ENCODE results near the gene IQCF2. TPM values are rescaled to one million over a fixed set of nuclear protein-coding genes. Genes with fewer than 3 reads are reported as not detected.

IQCF2 gene
- total RNA-seq, 1 donor from 2014 or later = not detected

DNA sequence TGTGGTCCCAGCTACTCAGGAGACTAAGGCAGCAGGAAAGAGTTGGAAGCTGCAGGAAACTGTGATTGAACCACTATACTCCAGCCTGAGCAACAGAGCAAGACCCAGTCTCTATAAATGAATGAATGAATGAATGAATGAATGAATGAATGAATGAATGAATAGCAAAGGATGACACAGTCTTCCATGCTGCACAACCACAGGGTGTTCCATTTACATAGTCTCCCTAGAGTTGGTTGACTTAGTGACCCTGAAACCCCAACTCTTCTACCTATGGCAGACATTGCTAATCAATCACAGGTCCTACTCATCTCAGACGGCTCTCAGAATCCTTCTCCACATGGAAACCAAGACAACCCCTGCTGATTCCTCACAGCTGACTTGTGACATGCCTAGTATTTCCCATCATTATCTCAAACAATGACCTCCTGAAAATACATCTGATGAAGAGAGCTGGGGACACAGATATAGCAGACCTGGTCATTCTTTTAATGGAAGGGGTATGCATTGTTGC, 11.9 kb downstream of the IQCF2 start:
- Histone ChIP-seq H3K4me3 (no peak overlapping the region), H3K4me1 (no peaks in the 10 kb centered on the region), H3K27me3 (ENCODE audit: low read depth) (peaks cover 6% of the 10 kb centered on the region), H3K9me3 (no peaks in the 10 kb centered on the region), H3K27ac (no peak overlapping the region), H3K36me3 (no peaks in the 10 kb centered on the region)
- TF ChIP-seq, protein P1, sequence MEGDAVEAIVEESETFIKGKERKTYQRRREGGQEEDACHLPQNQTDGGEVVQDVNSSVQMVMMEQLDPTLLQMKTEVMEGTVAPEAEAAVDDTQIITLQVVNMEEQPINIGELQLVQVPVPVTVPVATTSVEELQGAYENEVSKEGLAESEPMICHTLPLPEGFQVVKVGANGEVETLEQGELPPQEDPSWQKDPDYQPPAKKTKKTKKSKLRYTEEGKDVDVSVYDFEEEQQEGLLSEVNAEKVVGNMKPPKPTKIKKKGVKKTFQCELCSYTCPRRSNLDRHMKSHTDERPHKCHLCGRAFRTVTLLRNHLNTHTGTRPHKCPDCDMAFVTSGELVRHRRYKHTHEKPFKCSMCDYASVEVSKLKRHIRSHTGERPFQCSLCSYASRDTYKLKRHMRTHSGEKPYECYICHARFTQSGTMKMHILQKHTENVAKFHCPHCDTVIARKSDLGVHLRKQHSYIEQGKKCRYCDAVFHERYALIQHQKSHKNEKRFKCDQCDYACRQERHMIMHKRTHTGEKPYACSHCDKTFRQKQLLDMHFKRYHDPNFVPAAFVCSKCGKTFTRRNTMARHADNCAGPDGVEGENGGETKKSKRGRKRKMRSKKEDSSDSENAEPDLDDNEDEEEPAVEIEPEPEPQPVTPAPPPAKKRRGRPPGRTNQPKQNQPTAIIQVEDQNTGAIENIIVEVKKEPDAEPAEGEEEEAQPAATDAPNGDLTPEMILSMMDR (IDR thresholded peaks at IDR 0.05) = no peak
- DNase-seq (no peak), ATAC-seq (no peak)
- intact Hi-C loops (cut with DNase I) = no loop called here

DNA sequence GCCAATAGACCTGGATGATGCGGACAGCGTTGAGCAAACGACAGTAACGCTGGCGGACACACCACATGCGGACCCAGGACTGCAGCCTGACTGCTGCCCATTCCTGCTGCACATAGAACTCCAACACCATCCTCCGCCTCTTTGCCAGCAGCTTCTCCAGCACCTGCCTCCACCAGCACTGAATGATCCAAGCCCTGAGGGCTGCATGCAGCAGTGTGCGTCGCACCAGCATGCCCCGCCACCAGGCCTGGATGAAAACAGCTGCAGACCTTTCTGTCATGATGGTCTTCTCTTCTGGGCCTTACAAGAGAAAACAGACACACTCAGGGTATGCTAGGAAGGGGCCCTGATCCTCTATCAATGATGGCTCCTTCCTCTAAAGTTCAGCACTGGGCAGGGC, 12.5 kb downstream of the IQCF2 start:
- Histone ChIP-seq H3K27me3 (ENCODE audit: low read depth) (peaks cover 6% of the 10 kb centered on the region), H3K27ac (no peak overlapping the region), H3K36me3 (no peaks in the 10 kb centered on the region), H3K9me3 (no peaks in the 10 kb centered on the region), H3K4me3 (no peak overlapping the region), H3K4me1 (no peaks in the 10 kb centered on the region)
- no peak for ATAC-seq
- DNase-seq = no peak
- intact Hi-C loops (cut with DNase I) = no loop called here
- TF ChIP-seq, protein P1 (IDR thresholded peaks at IDR 0.05) = no peak

DNA sequence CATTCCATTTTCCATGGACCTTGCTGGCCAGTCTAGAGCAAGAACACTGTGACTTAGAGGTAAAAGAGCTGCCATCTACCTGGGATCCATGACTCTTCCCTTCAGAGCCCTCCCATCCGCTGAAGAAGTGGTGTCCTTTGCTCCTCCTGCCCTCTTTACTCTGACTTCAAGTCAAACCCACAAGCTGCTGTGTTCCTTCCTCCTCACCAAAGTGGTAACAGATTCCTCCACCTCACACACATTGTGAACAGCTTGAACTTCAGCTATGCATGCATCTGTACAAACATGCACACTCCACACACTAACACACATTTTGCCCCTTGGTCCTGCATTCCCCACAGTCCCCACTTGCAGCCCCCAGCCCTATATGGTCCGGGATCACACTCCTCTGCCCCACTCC, 13.0 kb downstream of the IQCF2 start:
- Histone ChIP-seq H3K4me3 (no peak overlapping the region), H3K27ac (no peak overlapping the region), H3K36me3 (no peaks in the 10 kb centered on the region), H3K4me1 (no peaks in the 10 kb centered on the region), H3K9me3 (no peaks in the 10 kb centered on the region), H3K27me3 (ENCODE audit: low read depth) (peaks cover 6% of the 10 kb centered on the region)
- TF ChIP-seq, protein P1 (IDR thresholded peaks at IDR 0.05) = no peak
- intact Hi-C loops (cut with DNase I) = no loop called here
- DNase-seq (no peak), ATAC-seq (no peak)

DNA sequence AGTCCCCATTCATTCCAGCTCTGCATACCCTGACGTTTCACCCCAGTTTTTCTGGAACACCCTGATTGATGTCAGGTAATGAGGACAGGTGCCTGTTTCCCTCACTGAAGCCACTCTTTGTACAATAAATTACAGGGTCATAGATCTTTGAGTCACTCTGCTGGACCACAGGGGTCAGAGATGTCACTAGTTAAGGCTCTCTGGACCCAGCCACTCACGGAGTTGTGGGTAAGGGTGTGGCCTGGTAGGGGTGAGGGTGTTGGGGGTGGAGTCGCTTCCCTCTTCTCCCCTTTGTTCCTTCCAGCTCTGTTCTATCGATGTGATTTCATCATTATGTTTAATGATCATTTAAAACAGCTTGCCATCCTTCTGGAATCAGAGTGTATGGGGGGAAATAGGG, 13.5 kb downstream of the IQCF2 start:
- no peak overlapping the region for H3K4me3 ChIP-seq

DNA sequence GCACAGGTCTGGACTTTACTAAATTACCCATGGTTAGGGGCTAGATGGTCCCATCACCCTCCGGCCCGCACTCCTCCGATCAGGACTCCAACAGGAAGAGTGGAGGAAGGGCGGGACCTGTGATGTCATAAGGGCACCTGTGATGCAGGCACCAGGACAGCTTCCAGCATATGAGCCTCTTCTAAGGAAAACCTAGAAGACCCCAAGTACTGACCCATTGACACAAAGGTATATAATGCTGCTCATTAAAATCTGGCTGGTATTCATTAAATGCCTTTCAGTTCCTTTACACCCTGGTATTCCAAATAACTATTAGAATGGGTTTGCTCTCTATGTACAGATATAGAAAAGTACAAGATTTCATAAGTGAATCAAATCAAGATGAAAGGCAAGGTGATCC, 14.1 kb downstream of the IQCF2 start, which contains the start of gene IQCF5:
Gene IQCF5, minus strand, starts transcription at position 101 of the 400 bp plus-strand sequence. Its CDS starts 70 bp downstream, at position 31.
- no peaks in the 10 kb centered on the region for H3K9me3 ChIP-seq
- no peaks in the 10 kb centered on the region for H3K36me3 ChIP-seq
- ATAC-seq (no peak), DNase-seq (no peak)
- H3K27me3 ChIP-seq (ENCODE audit: low read depth) = peaks cover 6% of the 10 kb centered on the region
- TF ChIP-seq, protein P1 (IDR thresholded peaks at IDR 0.05) = no peak
- intact Hi-C loops (cut with DNase I) = no loop called here
- no peak within 1 kb of the TSS for H3K4me3 ChIP-seq
- H3K4me1 ChIP-seq = no peaks in the 10 kb centered on the region
- H3K27ac ChIP-seq = no peak within 1 kb of the TSS

More for the DNA sequence above, 13.5 kb downstream of the IQCF2 start:
- Histone ChIP-seq H3K9me3 (no peaks in the 10 kb centered on the region), H3K36me3 (no peaks in the 10 kb centered on the region), H3K4me1 (no peaks in the 10 kb centered on the region), H3K27ac (no peak overlapping the region), H3K27me3 (ENCODE audit: low read depth) (peaks cover 6% of the 10 kb centered on the region)
- intact Hi-C loops (cut with DNase I) = no loop called here
- TF ChIP-seq, protein P1 (IDR thresholded peaks at IDR 0.05) = no peak
- DNase-seq = no peak
- no peak for ATAC-seq
